Measurements from ENCODE around the gene ITGAD.

ITGAD gene

GRCh38 chr16:31351942-31352325, 41.2 kb upstream of the ITGAD start:
- Histone ChIP-seq H4K20me1 (ENCODE audit: insufficient read depth, low read length) (no peaks in the 10 kb centered on the region), H3K4me2 (ENCODE audit: low read length) (no peak overlapping the region), H3K4me3 (ENCODE audit: low read depth, low read length, poor library complexity, severe bottlenecking) (no peak overlapping the region), H3K9ac (ENCODE audit: low read length) (no peak overlapping the region), H3K79me2 (ENCODE audit: insufficient read depth, low read length) (no peaks in the 10 kb centered on the region), H3K9me3 (ENCODE audit: low read length) (no peaks in the 10 kb centered on the region), H3K27ac (ENCODE audit: low read depth, low read length, poor library complexity, severe bottlenecking) (no peak overlapping the region), H3K4me1 (ENCODE audit: insufficient read depth, low read length, severe bottlenecking) (no peaks in the 10 kb centered on the region), H3K36me3 (ENCODE audit: insufficient read depth, low read length) (no peaks in the 10 kb centered on the region), H3K27me3 (ENCODE audit: insufficient read depth, low read length) (0 out of 2 replicates have a peak, but pooled peaks cover 7% of the 10 kb centered on the region), H3F3A (ENCODE audit: insufficient read depth, low read length) (no peaks in the 10 kb centered on the region), H3K9me2 (ENCODE audit: low read depth, low read length) (no peaks in the 10 kb centered on the region), H2AFZ (ENCODE audit: low read length) (no peak overlapping the region)
- TF ChIP-seq CTCF (IDR thresholded peaks at IDR 0.05; ENCODE audit: low read length) (no peak), EZH2 (IDR thresholded peaks at IDR 0.05; ENCODE audit: borderline replicate concordance, low read length) (no peak)

GRCh38 chr16:31352376-31353115, 40.6 kb upstream of the ITGAD start:
- Histone ChIP-seq H3K27me3 (ENCODE audit: insufficient read depth, low read length) (0 out of 2 replicates have a peak, but pooled peaks cover 7% of the 10 kb centered on the region), H3F3A (ENCODE audit: insufficient read depth, low read length) (no peaks in the 10 kb centered on the region), H4K20me1 (ENCODE audit: insufficient read depth, low read length) (no peaks in the 10 kb centered on the region), H3K9ac (ENCODE audit: low read length) (no peak overlapping the region), H3K4me3 (ENCODE audit: low read depth, low read length, poor library complexity, severe bottlenecking) (no peak overlapping the region), H3K36me3 (ENCODE audit: insufficient read depth, low read length) (no peaks in the 10 kb centered on the region), H3K4me2 (ENCODE audit: low read length) (no peak overlapping the region), H3K79me2 (ENCODE audit: insufficient read depth, low read length) (no peaks in the 10 kb centered on the region), H3K9me2 (ENCODE audit: low read depth, low read length) (no peaks in the 10 kb centered on the region), H2AFZ (ENCODE audit: low read length) (no peak overlapping the region), H3K27ac (ENCODE audit: low read depth, low read length, poor library complexity, severe bottlenecking) (no peak overlapping the region), H3K4me1 (ENCODE audit: insufficient read depth, low read length, severe bottlenecking) (no peaks in the 10 kb centered on the region), H3K9me3 (ENCODE audit: low read length) (no peaks in the 10 kb centered on the region)
- no peak for TF ChIP-seq CTCF (IDR thresholded peaks at IDR 0.05; ENCODE audit: low read length)
- no peak for TF ChIP-seq EZH2 (IDR thresholded peaks at IDR 0.05; ENCODE audit: borderline replicate concordance, low read length)

- H3K79me2 ChIP-seq (ENCODE audit: insufficient read depth, low read length): no peaks in the 10 kb centered on the region
- no peaks in the 10 kb centered on the region for H3F3A ChIP-seq (ENCODE audit: insufficient read depth, low read length)
- H3K4me3 ChIP-seq (ENCODE audit: low read depth, low read length, poor library complexity, severe bottlenecking): no peak within 1 kb of the TSS
- 0 out of 2 replicates have a peak, but pooled peaks cover 7% of the 10 kb centered on the region for H3K27me3 ChIP-seq (ENCODE audit: insufficient read depth, low read length)
- no peaks in the 10 kb centered on the region for H3K9me2 ChIP-seq (ENCODE audit: low read depth, low read length)
- H3K4me1 ChIP-seq (ENCODE audit: insufficient read depth, low read length, severe bottlenecking): no peaks in the 10 kb centered on the region
- no peak within 1 kb of the TSS for H3K9ac ChIP-seq (ENCODE audit: low read length)
- no peak for TF ChIP-seq EZH2 (IDR thresholded peaks at IDR 0.05; ENCODE audit: borderline replicate concordance, low read length)
- no peaks in the 10 kb centered on the region for H4K20me1 ChIP-seq (ENCODE audit: insufficient read depth, low read length)
- H3K36me3 ChIP-seq (ENCODE audit: insufficient read depth, low read length): no peaks in the 10 kb centered on the region
- H2AFZ ChIP-seq (ENCODE audit: low read length): no peak within 1 kb of the TSS
- H3K27ac ChIP-seq (ENCODE audit: low read depth, low read length, poor library complexity, severe bottlenecking): no peak within 1 kb of the TSS
- no peaks in the 10 kb centered on the region for H3K9me3 ChIP-seq (ENCODE audit: low read length)
- no peak within 1 kb of the TSS for H3K4me2 ChIP-seq (ENCODE audit: low read length)
Observed at GRCh38 chr16:31354394-31355291, 38.5 kb upstream of the ITGAD start, which contains the start of gene ITGAX. Gene ITGAX (plus strand): TSS chr16:31355176. CDS start chr16:31355255, 79 bp downstream.

Measured in OCI-LY1 (cell line).